ENCODE measurements around the gene PAN3.

PAN3 gene

DNA sequence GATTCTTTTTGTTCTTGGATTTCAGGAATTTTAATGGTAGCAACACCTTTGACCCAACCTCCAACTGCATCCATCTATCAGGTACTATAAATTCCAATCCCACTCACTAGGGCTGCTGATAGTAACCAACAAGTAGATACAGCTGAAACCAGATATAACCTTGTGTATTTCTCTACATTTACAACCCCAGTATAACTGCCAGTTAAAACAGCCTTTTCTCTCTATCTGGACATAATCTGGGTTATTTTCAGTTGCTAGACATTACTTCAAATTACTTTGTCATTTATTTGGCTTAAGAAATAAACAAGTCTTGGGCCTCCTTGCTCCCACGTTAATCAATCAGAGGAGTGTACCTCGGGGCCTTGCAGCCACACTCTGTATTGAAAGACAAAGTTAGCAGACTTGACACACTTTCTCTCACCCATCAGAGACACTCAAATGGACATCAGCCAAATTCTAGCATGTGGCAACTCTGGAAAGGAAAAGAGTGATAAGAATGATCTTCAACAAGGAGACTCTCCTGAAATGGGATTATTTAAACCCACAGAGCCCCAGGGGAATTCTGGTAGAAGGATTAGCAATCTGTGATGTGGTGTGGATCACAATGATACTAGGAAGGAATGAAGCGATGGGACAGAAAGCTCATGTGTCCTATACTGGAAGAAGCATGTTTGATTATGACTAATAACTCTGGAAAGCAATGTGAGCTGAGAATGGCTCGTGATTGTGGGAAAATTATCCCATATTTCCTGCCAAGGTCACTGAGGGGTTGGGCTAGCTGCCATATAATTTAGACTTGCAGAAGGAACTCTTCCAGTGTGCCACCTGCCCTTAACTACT, 199.0 kb downstream of the PAN3 start:
- DNase-seq, result no peak
- Mint-ChIP-seq H3K4me3 (no peak overlapping the region), H3K27ac (no peak overlapping the region), H3K27me3 (peaks cover 11% of the 10 kb centered on the region), H3K36me3 (no peaks in the 10 kb centered on the region), H3K9me3 (no peaks in the 10 kb centered on the region), H3K4me1 (peaks cover 9% of the 10 kb centered on the region)
- CTCF ChIA-PET, result no interaction called here

DNA sequence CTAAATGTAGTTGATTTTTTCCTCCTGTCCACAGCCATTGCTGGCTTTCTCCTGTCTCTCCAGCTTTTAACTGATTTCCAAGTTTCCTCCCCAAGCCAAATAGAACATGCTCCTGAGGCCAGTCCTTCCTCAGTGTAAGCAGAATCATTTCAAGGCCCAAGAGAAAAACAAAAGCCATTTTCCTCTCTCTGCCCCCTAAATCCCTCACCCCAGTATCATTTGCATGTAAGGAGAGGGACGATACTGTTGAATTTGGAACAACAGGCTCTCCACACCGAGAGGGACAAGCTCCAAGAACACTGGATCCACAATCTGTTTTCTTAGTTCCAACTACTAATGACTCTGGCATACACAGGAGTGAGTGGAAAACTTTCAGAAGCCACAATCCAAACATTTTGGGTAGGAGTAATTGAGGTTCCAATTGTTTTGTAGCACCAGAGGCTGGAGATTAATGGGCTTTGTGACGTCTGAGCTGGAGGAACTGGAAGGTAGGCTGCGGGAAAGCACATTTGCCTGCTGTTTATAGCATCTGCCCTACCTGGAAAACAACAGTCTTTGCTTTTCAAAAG, 199.7 kb downstream of the PAN3 start:
- DNase-seq, result no peak
- CTCF ChIA-PET, result no interaction called here
- Mint-ChIP-seq H3K27ac (no peak overlapping the region), H3K36me3 (no peaks in the 10 kb centered on the region), H3K4me3 (no peak overlapping the region), H3K27me3 (peaks cover 11% of the 10 kb centered on the region), H3K9me3 (no peaks in the 10 kb centered on the region), H3K4me1 (peaks cover 9% of the 10 kb centered on the region)

DNA sequence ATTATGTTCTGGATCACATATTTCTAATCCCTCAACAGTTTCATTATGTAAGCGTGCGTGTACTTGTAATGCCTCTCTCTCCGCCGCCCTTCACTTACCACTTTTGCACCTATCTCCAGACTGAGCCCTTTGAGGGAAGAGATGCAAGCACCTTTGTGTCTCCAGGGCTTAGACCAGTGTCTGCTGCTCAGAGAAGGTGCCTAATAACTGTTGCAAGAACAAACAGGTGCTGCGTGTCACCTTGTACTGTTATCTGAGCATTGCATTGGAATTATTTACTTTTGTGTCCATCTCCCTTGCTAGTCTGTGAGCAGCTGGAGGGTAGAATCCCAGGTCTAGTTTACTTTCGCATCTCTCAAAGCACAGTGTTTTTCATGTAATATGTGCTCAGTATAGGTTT, 200.4 kb downstream of the PAN3 start:
- no peaks in the 10 kb centered on the region for H3K9me3 Mint-ChIP-seq
- peaks cover 9% of the 10 kb centered on the region for H3K4me1 Mint-ChIP-seq
- CTCF ChIA-PET, result no interaction called here

DNA sequence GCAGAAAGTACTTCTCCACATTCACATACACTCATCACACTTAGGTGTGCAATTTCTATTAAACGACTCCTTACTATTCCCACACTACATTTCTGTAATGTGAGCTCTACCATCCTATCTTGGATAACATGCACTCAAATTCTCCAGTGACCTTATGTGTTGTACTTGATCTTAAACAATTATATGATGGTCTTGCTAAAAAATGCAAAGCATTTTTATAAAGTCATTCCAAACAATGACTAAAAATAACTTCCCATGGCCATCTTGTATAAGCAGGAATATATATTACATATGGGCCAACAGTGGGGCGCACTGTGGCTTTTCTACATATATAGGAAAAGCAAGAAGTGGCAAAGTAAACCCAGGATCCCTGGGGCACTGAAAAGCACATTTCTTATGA, 201.1 kb downstream of the PAN3 start:
- CTCF ChIA-PET, result no interaction called here
- Mint-ChIP-seq H3K27me3 (peaks cover 19% of the 10 kb centered on the region), H3K4me1 (peaks cover 9% of the 10 kb centered on the region), H3K9me3 (no peaks in the 10 kb centered on the region), H3K4me3 (no peak overlapping the region), H3K36me3 (no peaks in the 10 kb centered on the region), H3K27ac (no peak overlapping the region)
- DNase-seq, result no peak

More for the DNA sequence above, 200.4 kb downstream of the PAN3 start:
- Mint-ChIP-seq H3K27me3 (peaks cover 13% of the 10 kb centered on the region), H3K4me3 (no peak overlapping the region), H3K36me3 (no peaks in the 10 kb centered on the region), H3K27ac (no peak overlapping the region)
- no peak for DNase-seq

DNA sequence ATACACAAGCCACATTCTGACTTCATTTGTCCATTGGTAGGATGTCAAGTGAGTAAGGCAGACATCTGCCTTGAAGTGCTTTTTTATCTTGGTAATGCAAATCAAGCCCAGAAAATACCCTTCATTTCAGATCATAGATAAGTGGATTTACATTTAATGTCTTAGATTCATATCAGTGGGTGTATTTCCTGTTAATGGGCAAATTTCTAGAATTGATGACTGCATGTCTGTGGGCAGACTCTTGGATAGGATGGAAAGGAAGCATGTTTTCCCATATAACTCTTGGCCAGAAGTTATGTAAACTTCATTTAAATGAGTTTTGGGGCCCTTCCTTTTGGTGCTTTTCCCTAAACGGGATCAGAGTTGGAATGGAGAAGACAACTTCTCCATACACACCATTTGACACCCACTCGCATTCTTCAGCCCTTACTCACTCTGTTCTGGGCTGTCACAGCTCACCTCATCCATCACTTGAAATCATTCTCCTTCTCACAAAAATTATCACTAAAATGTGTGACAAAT, 202.0 kb downstream of the PAN3 start:
- H3K9me3 Mint-ChIP-seq, result no peaks in the 10 kb centered on the region
- H3K4me1 Mint-ChIP-seq, result peaks cover 9% of the 10 kb centered on the region
- DNase-seq, result no peak
- H3K27me3 Mint-ChIP-seq, result peaks cover 19% of the 10 kb centered on the region
- H3K4me3 Mint-ChIP-seq, result no peak overlapping the region
- H3K27ac Mint-ChIP-seq, result no peak overlapping the region
- H3K36me3 Mint-ChIP-seq, result no peaks in the 10 kb centered on the region
- CTCF ChIA-PET, result no interaction called here

DNA sequence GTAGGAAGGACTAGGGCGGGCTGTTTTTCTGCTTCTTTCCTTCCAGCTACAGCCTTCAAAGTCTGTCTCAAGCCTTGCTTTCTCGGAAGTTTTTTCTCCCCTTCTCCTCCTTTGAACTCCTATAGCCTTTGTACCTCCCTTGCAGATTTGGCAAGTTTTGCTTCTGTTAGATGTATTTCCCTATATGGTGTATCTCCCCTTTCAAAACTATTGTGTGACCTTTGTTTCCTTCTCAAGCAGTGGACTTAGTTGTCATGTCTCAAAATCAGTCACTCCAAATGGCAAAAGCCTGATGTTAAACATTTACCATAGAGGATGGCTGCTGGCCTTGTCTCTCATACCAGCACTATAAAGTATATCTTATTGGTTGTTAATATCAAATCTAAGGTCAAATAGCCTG, 203.9 kb downstream of the PAN3 start:
- Mint-ChIP-seq H3K4me3 (no peak overlapping the region), H3K9me3 (no peaks in the 10 kb centered on the region), H3K36me3 (no peaks in the 10 kb centered on the region), H3K27ac (no peak overlapping the region), H3K4me1 (peaks cover 16% of the 10 kb centered on the region), H3K27me3 (peaks cover 21% of the 10 kb centered on the region)
- no peak for DNase-seq
- CTCF ChIA-PET, result no interaction called here

DNA sequence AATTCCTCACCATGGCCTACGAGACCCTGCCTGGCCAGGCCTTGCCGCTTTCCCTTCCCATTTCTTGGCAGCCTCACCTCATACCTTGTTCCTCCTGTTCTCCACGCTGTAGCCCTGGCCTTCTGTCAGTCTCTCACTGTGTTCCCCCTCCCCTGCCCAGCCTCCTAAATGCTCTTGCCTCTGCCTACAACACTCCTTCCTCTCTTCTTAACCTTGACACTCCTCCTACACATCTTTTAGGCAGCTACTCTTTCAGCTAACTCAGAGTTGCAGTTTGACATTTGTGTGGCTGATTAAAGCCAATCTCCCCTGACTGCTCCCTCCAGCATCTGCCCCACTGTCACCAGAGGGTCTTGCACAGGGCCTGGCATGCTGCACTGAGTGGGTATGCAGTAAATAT, 205.8 kb downstream of the PAN3 start:
- H3K4me1 Mint-ChIP-seq, result peaks cover 28% of the 10 kb centered on the region
- DNase-seq, result no peak
- no peaks in the 10 kb centered on the region for H3K9me3 Mint-ChIP-seq
- no peak overlapping the region for H3K27ac Mint-ChIP-seq
- CTCF ChIA-PET, result no interaction called here
- peaks cover 21% of the 10 kb centered on the region for H3K27me3 Mint-ChIP-seq
- H3K36me3 Mint-ChIP-seq, result no peaks in the 10 kb centered on the region
- H3K4me3 Mint-ChIP-seq, result no peak overlapping the region

All from activated naive CD4-positive, alpha-beta T cell treated with anti-CD3 and anti-CD28 coated beads, Interleukin-2, amount 10 ng/mL, durations not matched to agents 7 days and 5 days (primary cell).